ENCODE results near the gene FAM76B.

- TF ChIP-seq POLR2A (IDR thresholded peaks at IDR 0.05): no peak
- no peak for TF ChIP-seq CTCF (IDR thresholded peaks at IDR 0.05)
Measured at GRCh38 chr11:95751515-95751914, 38.1 kb downstream of the FAM76B start.
